Thyroid gland (tissue), 4 donors: ENCODE measurements around the gene HTRA3. TPM values are rescaled to one million over a fixed set of nuclear protein-coding genes. Genes with fewer than 3 reads are reported as not detected.
A peak's percentile ranks its signal among the peaks of the same experiment; 100 is the strongest.

Experiments used
- DNase-seq, 2 donors: peaks; one replicate each; pipeline ENCODE4 v3.0.0-alpha.2; 2019
- H3K27ac ChIP-seq, 3 donors: fragments of 200-600 bp; sonication (generic); 1 replicate in 2 of 3; 2 replicates in 1 of 3; pipeline ENCODE4 v1.5.1; 2016 to 2019; ENCODE audit warnings: mild to moderate bottlenecking in 1 of 3, moderate library complexity in 1 of 3
- H3K27me3 ChIP-seq: fragments of 200-600 bp; sonication (generic); one replicate; pipeline ENCODE4 v1.5.1; 2019
- H3K36me3 ChIP-seq, 2 donors: fragments of 200-600 bp; sonication (generic); one replicate each; pipeline ENCODE4 v1.5.1; 2016 to 2019
- H3K4me1 ChIP-seq, 2 donors: fragments of 200-600 bp; sonication (generic); one replicate each; pipeline ENCODE4 v1.5.1; 2017 to 2019
- H3K4me3 ChIP-seq, 3 donors: fragments of 200-600 bp; sonication (generic); replicated peaks in 1 of 3; 1 replicate in 2 of 3; 2 replicates in 1 of 3; pipeline ENCODE4 v1.5.1; 2016; ENCODE audit warnings: mild to moderate bottlenecking in 1 of 3
- H3K9me3 ChIP-seq: fragments of 200-600 bp; sonication (generic); one replicate; pipeline ENCODE4 v1.5.1; 2017
- POLR2A ChIP-seq, 2 donors: fragments of 450-650 bp; IDR thresholded peaks; one replicate each; pipeline ENCODE4 v1.6.1; 2017; ENCODE audit warnings: antibody characterized with exemption in 2 of 2, mild to moderate bottlenecking in 2 of 2, moderate library complexity in 1 of 2
- WGBS, 2 donors: methylation state at CpG; one replicate each; pipeline ENCODE4 v1.1.5; 2017; 5-methylcytosine and 5-hydroxymethylcytosine counted together
- intact Hi-C: fragments of 100-400 bp; cut with DNase I; formaldehyde crosslinking; loops from one replicate; pipeline ENCODE4 v1.15.1; 2023
- total RNA-seq, 4 donors: library from RNA; depleted of rRNA; stranded (reverse); fragments of >200 nt; gene quantifications; one replicate each; pipeline ENCODE4 v1.2.3, GENCODE V29; 2016
- TF ChIP-seq, protein P1 (sequence below), 6 experiments: fragments of 200-600 bp in 3 of 6; fragments of 450-650 bp in 3 of 6; sonication (generic) in 3 of 6; IDR thresholded peaks; one replicate each; pipeline ENCODE4 v1.5.1; 2016 to 2019; ENCODE audit warnings: antibody characterized with exemption in 6 of 6, mild to moderate bottlenecking in 2 of 6, inconsistent platforms in 1 of 6, moderate library complexity in 1 of 6

HTRA3 gene
- total RNA-seq, 4 donors from 2014 or later, result 6.9 to 38.3 (median 14.0) TPM

DNA sequence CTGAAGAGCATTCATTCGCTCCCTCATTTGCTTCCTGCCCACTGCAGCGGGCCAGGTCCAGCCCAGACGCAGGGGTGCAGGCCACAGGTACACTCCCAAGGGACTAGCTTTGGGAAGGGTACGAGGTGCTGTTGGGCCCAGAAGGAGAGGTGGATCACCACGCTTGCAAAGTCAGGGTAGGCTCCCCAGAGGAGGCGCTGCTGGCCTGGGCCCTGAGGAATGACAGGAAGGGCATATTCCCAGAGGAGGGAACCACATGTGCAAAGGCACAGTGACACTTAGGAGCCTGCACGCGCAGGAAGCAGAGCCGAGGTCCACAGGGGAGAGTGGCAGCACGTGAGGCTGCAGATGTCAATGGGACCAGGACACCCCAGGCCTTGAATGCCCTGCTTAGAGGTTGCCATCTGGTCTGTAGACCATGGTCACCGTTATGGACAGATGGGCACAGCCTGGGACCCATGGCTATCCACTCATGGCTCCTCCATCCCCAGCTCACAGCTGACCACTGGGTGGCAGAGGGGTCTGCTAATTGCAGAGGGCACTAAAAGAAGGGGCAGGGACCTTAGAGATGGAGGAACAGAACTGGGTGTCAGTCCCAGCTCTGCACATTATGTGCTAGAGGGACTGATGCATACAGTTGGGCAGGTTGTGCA, 7.9 kb downstream of the HTRA3 start:
- no peaks in the 10 kb centered on the region for H3K9me3 ChIP-seq
- H3K4me3 ChIP-seq, result no peak overlapping the region
- no peaks in the 10 kb centered on the region for H3K36me3 ChIP-seq
- intact Hi-C loops, result no loop called here
- H3K27me3 ChIP-seq, result no peaks in the 10 kb centered on the region
- WGBS, 2 donors, result 89 to 95% methylated on average over 9 to 11 of the region's 11 CpGs
- no peak for TF ChIP-seq POLR2A (IDR thresholded peaks at IDR 0.05)
- TF ChIP-seq, protein P1, sequence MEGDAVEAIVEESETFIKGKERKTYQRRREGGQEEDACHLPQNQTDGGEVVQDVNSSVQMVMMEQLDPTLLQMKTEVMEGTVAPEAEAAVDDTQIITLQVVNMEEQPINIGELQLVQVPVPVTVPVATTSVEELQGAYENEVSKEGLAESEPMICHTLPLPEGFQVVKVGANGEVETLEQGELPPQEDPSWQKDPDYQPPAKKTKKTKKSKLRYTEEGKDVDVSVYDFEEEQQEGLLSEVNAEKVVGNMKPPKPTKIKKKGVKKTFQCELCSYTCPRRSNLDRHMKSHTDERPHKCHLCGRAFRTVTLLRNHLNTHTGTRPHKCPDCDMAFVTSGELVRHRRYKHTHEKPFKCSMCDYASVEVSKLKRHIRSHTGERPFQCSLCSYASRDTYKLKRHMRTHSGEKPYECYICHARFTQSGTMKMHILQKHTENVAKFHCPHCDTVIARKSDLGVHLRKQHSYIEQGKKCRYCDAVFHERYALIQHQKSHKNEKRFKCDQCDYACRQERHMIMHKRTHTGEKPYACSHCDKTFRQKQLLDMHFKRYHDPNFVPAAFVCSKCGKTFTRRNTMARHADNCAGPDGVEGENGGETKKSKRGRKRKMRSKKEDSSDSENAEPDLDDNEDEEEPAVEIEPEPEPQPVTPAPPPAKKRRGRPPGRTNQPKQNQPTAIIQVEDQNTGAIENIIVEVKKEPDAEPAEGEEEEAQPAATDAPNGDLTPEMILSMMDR (IDR thresholded peaks at IDR 0.05), result no peak
- no peak for DNase-seq
- H3K4me1 ChIP-seq, result peaks cover 14 to 38% of the 10 kb centered on the region in 2 donors
- H3K27ac ChIP-seq, result peak overlapping the region in 1 of 3 donors; percentile 30

- H3K36me3 ChIP-seq, result no peaks in the 10 kb centered on the region
- DNase-seq, result no peak
- intact Hi-C loops, result no loop called here
- no peak overlapping the region for H3K27ac ChIP-seq
- H3K27me3 ChIP-seq, result no peaks in the 10 kb centered on the region
- 63 to 74% methylated on average over 3 to 5 of the region's 6 CpGs for WGBS, 2 donors
- no peaks in the 10 kb centered on the region for H3K9me3 ChIP-seq
- peaks cover 14 to 32% of the 10 kb centered on the region in 2 donors for H3K4me1 ChIP-seq
- H3K4me3 ChIP-seq, result no peak overlapping the region
- no peak for TF ChIP-seq POLR2A (IDR thresholded peaks at IDR 0.05)
- TF ChIP-seq, protein P1 (IDR thresholded peaks at IDR 0.05), result no peak
Observed at GRCh38 chr4:8278009-8278395, 8.4 kb downstream of the HTRA3 start.

GRCh38 chr4:8278421-8279287, 9.1 kb downstream of the HTRA3 start:
- DNase-seq, result no peak
- WGBS, 2 donors, result 58 to 60% methylated on average over 16 to 17 of the region's 17 CpGs
- Histone ChIP-seq H3K4me3 (no peak overlapping the region), H3K36me3 (no peaks in the 10 kb centered on the region), H3K27me3 (no peaks in the 10 kb centered on the region), H3K9me3 (no peaks in the 10 kb centered on the region), H3K4me1 (peaks cover 14 to 30% of the 10 kb centered on the region in 2 donors), H3K27ac (no peak overlapping the region)
- intact Hi-C loops, result no loop called here
- no peak for TF ChIP-seq POLR2A (IDR thresholded peaks at IDR 0.05)
- TF ChIP-seq, protein P1 (IDR thresholded peaks at IDR 0.05), result no peak

DNA sequence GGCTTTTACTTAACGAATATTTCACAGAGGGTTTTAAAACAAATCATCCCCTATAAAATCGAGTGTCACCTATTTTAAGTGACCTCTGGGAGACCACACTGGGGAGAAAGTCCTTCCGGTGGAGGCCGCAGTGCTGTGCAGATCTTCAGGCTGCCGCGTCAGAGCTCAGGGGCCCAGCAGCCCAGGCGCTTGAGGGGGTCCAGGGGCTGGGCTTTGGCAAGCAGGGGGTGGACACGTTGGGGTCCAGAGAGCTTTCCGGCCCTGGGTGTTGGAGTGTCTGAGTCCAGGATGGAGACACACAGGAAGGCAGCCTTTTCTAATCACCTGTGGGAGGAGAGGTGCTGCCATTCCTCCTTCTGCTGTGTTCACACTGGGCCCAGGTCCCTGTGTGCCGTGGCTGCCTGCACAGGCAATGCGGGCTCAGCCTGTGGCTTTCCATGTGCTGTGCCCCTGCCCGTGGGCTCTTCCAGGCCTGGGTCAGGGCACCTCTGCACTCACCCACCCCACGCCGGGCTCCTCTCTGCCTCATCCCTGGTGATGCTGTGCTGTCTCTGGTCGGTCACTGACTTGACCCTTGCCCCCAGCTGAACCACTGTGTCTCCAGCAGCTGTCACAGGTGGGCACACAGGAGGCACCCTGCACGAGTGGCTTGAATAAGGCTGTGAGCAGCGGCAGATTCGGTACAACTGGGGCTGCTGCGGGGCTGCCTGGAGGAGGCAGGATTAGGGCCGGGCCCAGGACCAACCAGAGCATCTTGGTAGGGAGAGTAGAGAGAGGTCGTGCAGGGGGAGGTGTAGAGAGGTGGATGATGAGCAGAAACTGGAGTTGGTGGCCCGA, 10.0 kb downstream of the HTRA3 start:
- Histone ChIP-seq H3K4me3 (no peak overlapping the region), H3K36me3 (no peaks in the 10 kb centered on the region), H3K4me1 (peaks cover 14 to 30% of the 10 kb centered on the region in 2 donors), H3K27me3 (no peaks in the 10 kb centered on the region), H3K27ac (no peak overlapping the region), H3K9me3 (no peaks in the 10 kb centered on the region)
- no peak for TF ChIP-seq POLR2A (IDR thresholded peaks at IDR 0.05)
- TF ChIP-seq, protein P1 (IDR thresholded peaks at IDR 0.05), result no peak
- DNase-seq, result no peak
- WGBS, 2 donors, result 87 to 92% methylated on average over 19 of the region's 22 CpGs
- intact Hi-C loops, result no loop called here
